Mononuclear cell (primary cell): ENCODE measurements around the gene ING4. TPM values are rescaled to one million over a fixed set of nuclear protein-coding genes. Genes with fewer than 3 reads are reported as not detected.
A peak's percentile ranks its signal among the peaks of the same experiment; 100 is the strongest.

Experiments
- H3K27me3 ChIP-seq: 2 replicates; pipeline ENCODE4 v1.6.0; 2011; ENCODE audit warnings: low read length, control low read depth; ENCODE audit not compliant: insufficient read depth
- H3K4me1 ChIP-seq: 2 replicates; pipeline ENCODE4 v1.5.1; 2011; ENCODE audit warnings: mild to moderate bottlenecking, low read length, control low read depth; ENCODE audit not compliant: insufficient read depth
- H3K4me3 ChIP-seq: 2 replicates; pipeline ENCODE4 v1.5.1; 2011; ENCODE audit warnings: mild to moderate bottlenecking, low read length, moderate library complexity
- H3K9me3 ChIP-seq: 2 replicates; pipeline ENCODE4 v1.5.1; 2011; ENCODE audit warnings: low read depth, mild to moderate bottlenecking, control low read depth, low read length
- total RNA-seq: library from RNA; depleted of rRNA; stranded (reverse); fragments of >200 nt; gene quantifications from one replicate; pipeline ENCODE4 v1.2.3, GENCODE V29; 2012

ING4 gene
- total RNA-seq, 1 donor = 31.3 TPM

GRCh38 chr12:6653342-6653741, 9.6 kb downstream of the ING4 start:
- no peaks in the 10 kb centered on the region for H3K4me1 ChIP-seq
- no peaks in the 10 kb centered on the region for H3K27me3 ChIP-seq
- no peaks in the 10 kb centered on the region for H3K9me3 ChIP-seq
- no peak overlapping the region for H3K4me3 ChIP-seq

GRCh38 chr12:6652391-6652790, 10.5 kb downstream of the ING4 start:
- no peaks in the 10 kb centered on the region for H3K27me3 ChIP-seq
- H3K9me3 ChIP-seq = no peaks in the 10 kb centered on the region
- peaks cover 1% of the 10 kb centered on the region for H3K4me1 ChIP-seq
- H3K4me3 ChIP-seq = no peak overlapping the region

- Histone ChIP-seq H3K9me3 (no peaks in the 10 kb centered on the region), H3K4me1 (peaks cover 13% of the 10 kb centered on the region), H3K4me3 (no peak overlapping the region), H3K27me3 (no peaks in the 10 kb centered on the region)
Measured at GRCh38 chr12:6650832-6651231, 12.1 kb downstream of the ING4 start.

- Histone ChIP-seq H3K9me3 (no peaks in the 10 kb centered on the region), H3K27me3 (no peaks in the 10 kb centered on the region), H3K4me1 (peaks cover 44% of the 10 kb centered on the region), H3K4me3 (peak within 1 kb of the TSS; percentile 39)
Measured at GRCh38 chr12:6647083-6647604, 15.8 kb downstream of the ING4 start, which contains the start of gene ACRBP. TSS of gene ACRBP (minus strand) at chr12:6647432. CDS start at chr12:6647366, 66 bp downstream.

- Histone ChIP-seq H3K27me3 (no peaks in the 10 kb centered on the region), H3K4me1 (peaks cover 44% of the 10 kb centered on the region), H3K9me3 (no peaks in the 10 kb centered on the region), H3K4me3 (peak overlapping the region; percentile 39)
Measured at GRCh38 chr12:6646276-6647082, 16.4 kb downstream of the ING4 start.

- Histone ChIP-seq H3K4me3 (no peak overlapping the region), H3K27me3 (no peaks in the 10 kb centered on the region), H3K9me3 (no peaks in the 10 kb centered on the region), H3K4me1 (peaks cover 44% of the 10 kb centered on the region)
Measured at GRCh38 chr12:6644903-6645302, 18.0 kb downstream of the ING4 start.

- Histone ChIP-seq H3K4me1 (peaks cover 50% of the 10 kb centered on the region), H3K4me3 (no peak overlapping the region)
Measured at GRCh38 chr12:6644257-6644596, 18.7 kb downstream of the ING4 start.

GRCh38 chr12:6643569-6644256, 19.2 kb downstream of the ING4 start:
- H3K4me3 ChIP-seq = no peak overlapping the region

More at GRCh38 chr12:6644257-6644596, 18.7 kb downstream of the ING4 start:
- Histone ChIP-seq H3K9me3 (no peaks in the 10 kb centered on the region), H3K27me3 (no peaks in the 10 kb centered on the region)

GRCh38 chr12:6641131-6641530, 21.8 kb downstream of the ING4 start:
- Histone ChIP-seq H3K4me3 (no peak overlapping the region), H3K4me1 (peaks cover 63% of the 10 kb centered on the region), H3K27me3 (no peaks in the 10 kb centered on the region), H3K9me3 (no peaks in the 10 kb centered on the region)

More at GRCh38 chr12:6643569-6644256, 19.2 kb downstream of the ING4 start:
- Histone ChIP-seq H3K4me1 (peaks cover 55% of the 10 kb centered on the region), H3K27me3 (no peaks in the 10 kb centered on the region), H3K9me3 (no peaks in the 10 kb centered on the region)

GRCh38 chr12:6640497-6640896, 22.4 kb downstream of the ING4 start:
- H3K9me3 ChIP-seq = no peaks in the 10 kb centered on the region
- no peak overlapping the region for H3K4me3 ChIP-seq
- no peaks in the 10 kb centered on the region for H3K27me3 ChIP-seq
- H3K4me1 ChIP-seq = peaks cover 68% of the 10 kb centered on the region

- H3K9me3 ChIP-seq = no peaks in the 10 kb centered on the region
- H3K4me3 ChIP-seq = no peak overlapping the region
- H3K4me1 ChIP-seq = peaks cover 68% of the 10 kb centered on the region
- H3K27me3 ChIP-seq = no peaks in the 10 kb centered on the region
Measured at GRCh38 chr12:6639151-6639801, 23.6 kb downstream of the ING4 start.

- Histone ChIP-seq H3K4me3 (no peak overlapping the region), H3K9me3 (no peaks in the 10 kb centered on the region), H3K4me1 (peaks cover 67% of the 10 kb centered on the region), H3K27me3 (no peaks in the 10 kb centered on the region)
Measured at GRCh38 chr12:6638305-6638704, 24.6 kb downstream of the ING4 start.

- H3K27me3 ChIP-seq = no peaks in the 10 kb centered on the region
- H3K4me3 ChIP-seq = peak within 1 kb of the TSS; percentile 35
- H3K9me3 ChIP-seq = no peaks in the 10 kb centered on the region
- peaks cover 80% of the 10 kb centered on the region for H3K4me1 ChIP-seq
Measured at GRCh38 chr12:6635856-6636531, 26.9 kb downstream of the ING4 start, which contains the start of gene LPAR5. TSS of gene LPAR5 (minus strand) at chr12:6635959. CDS start at chr12:6621248, 14,711 bp downstream.

- peak overlapping the region; percentile 35 for H3K4me3 ChIP-seq
- peaks cover 85% of the 10 kb centered on the region for H3K4me1 ChIP-seq
- H3K27me3 ChIP-seq = no peaks in the 10 kb centered on the region
- no peaks in the 10 kb centered on the region for H3K9me3 ChIP-seq
Measured at GRCh38 chr12:6635375-6635855, 27.5 kb downstream of the ING4 start.
